Heart right ventricle (tissue), 16 donors: ENCODE results near the gene OR2V1. TPM values are rescaled to one million over a fixed set of nuclear protein-coding genes. Genes with fewer than 3 reads are reported as not detected.
"Not testable (repeated sequence)": the region's sequence is repeated elsewhere in the genome, so short reads cannot be mapped to it uniquely, and the experiment has no call there.

ENCODE experiments used
- ATAC-seq, 8 donors: fragments of 200-7000 bp; cut with Tn5 transposase; one replicate each; pipeline ENCODE4 v1.9.1; 2020; ENCODE audit warnings: mild to moderate bottlenecking in 8 of 8, moderate library complexity in 8 of 8, moderate number of reproducible peaks in 1 of 8
- DNase-seq, 2 donors: peaks; one replicate each; pipeline ENCODE4 v3.0.0-alpha.2; 2020
- H3K27ac ChIP-seq, 10 donors: fragments of 200-600 bp; sonication (generic) in 2 of 10; one replicate each; pipeline versions ENCODE4 v1.5.0 to v1.8.0; 2020 to 2022; ENCODE audit warnings: mild to moderate bottlenecking in 3 of 10
- H3K27me3 ChIP-seq, 7 donors: fragments of 200-600 bp; one replicate each; pipeline ENCODE4 v1.8.0; 2021 to 2022; ENCODE audit warnings: mild to moderate bottlenecking in 2 of 7
- H3K36me3 ChIP-seq, 9 donors: fragments of 200-600 bp; sonication (generic) in 1 of 9; one replicate each; pipeline versions ENCODE4 v1.5.0 to v1.8.0; 2020 to 2022; ENCODE audit warnings: mild to moderate bottlenecking in 2 of 9
- H3K4me1 ChIP-seq, 9 donors: fragments of 200-600 bp; sonication (generic) in 1 of 9; one replicate each; pipeline versions ENCODE4 v1.5.0 to v1.8.0; 2020 to 2022; ENCODE audit warnings: mild to moderate bottlenecking in 4 of 9
- H3K4me3 ChIP-seq, 10 donors: fragments of 200-600 bp; sonication (generic) in 2 of 10; one replicate each; pipeline versions ENCODE4 v1.5.0 to v1.8.0; 2020 to 2022; ENCODE audit warnings: mild to moderate bottlenecking in 7 of 10, moderate library complexity in 2 of 10
- H3K9me3 ChIP-seq, 11 donors: fragments of 200-600 bp in 10 of 11; sonication (generic) in 2 of 11; one replicate each; pipeline versions ENCODE4 v1.5.0 to v1.8.0; 2013 to 2022; ENCODE audit warnings: mild to moderate bottlenecking in 2 of 11, control low read depth in 1 of 11, moderate library complexity in 1 of 11
- WGBS, 2 donors: extraction: QIAGEN DNeasy Blood & Tissue Kit; methylation state at CpG; one replicate each; pipeline ENCODE4 v1.1.7; 2013; ENCODE audit warnings: inconsistent platforms in 1 of 2; 5-methylcytosine and 5-hydroxymethylcytosine counted together
- intact Hi-C, 10 donors: fragments of 100-400 bp; cut with DNase I; formaldehyde crosslinking; loops; one replicate each; pipeline versions ENCODE4 v1.11.1 to v1.14.2; 2022
- polyA plus RNA-seq, 2 donors: library from polyadenylated mRNA; stranded (reverse); fragments of 200-250 nt; gene quantifications; one replicate each; pipeline ENCODE4 v1.2.3, GENCODE V29; 2013
- total RNA-seq, 10 donors: library from RNA; stranded (reverse); fragmentation: NEBNext Ultra II Directional in 3 of 10; extraction: Animal tissue kit (Norgen Biotek cat#: 25700) in 3 of 10; gene quantifications; one replicate each; pipeline versions ENCODE4 v1.2.1 to v1.2.4, GENCODE V29; 2021 to 2023
- TF ChIP-seq, protein P1 (sequence below), 9 donors: fragments of 200-600 bp; sonication (generic) in 2 of 9; IDR thresholded peaks; one replicate each; pipeline versions ENCODE4 v1.5.0 to v1.8.0; 2021 to 2022; ENCODE audit warnings: antibody characterized with exemption in 9 of 9, mild to moderate bottlenecking in 5 of 9, moderate library complexity in 1 of 9
- donor health status: Arrhythmogenic right ventricular cardiomyopathy.
- donor health status: ischemic (EF 13 %, LVEDD 7.1; RV severe dilation, severe dysfunction).
- donor health status: healthy with polysubstance abuse.
- donor health status: DM: no; HTN: yes; CAD: no.
- donor health status: DM: no; HTN: no; CAD: no.
- donor health status: ischemic (EF 25% LVEDD 6.9; RV normal size, moderate dysfunction).
- donor health status: ischemic (EF 25% LVEDD 5.7; RV mildly dilated, moderate dysfunction).
- donor health status: healthy.
- donor health status: DM: yes; HTN: yes; CAD: no.
- donor health status: Ischemic cardiomyopathy.
- donor health status: ischemic (EF 35%, LVEDD 5.7; RV mildly dilated, moderate dysfunction).
- donor health status: nonischemic (EF 11% LVEDD 7.7; RV severe dilation, severe dysfunction).
- donor health status: DM: yes; HTN: yes; CAD: no.
- donor health status: PGD.
- donor health status: ischemic (EF 29% LVEDD 5.4; RV normal size, mild dysfunction).
- donor health status: nonischemic (EF 23%, LVEDD 6.1; RV moderate dilation, normal function).

OR2V1 gene
- total and polyA plus RNA-seq, 12 donors: not detected

GRCh38 chr5:181100121-181100875 lies 30.7 kb downstream of the OR2V1 start:
- Histone ChIP-seq H3K36me3 (no peaks in the 10 kb centered on the region), H3K4me1 (peaks cover 0 to 5% (median 0%) of the 10 kb centered on the region in 9 donors), H3K27ac (no peak overlapping the region), H3K27me3 (peaks cover 0 to 35% (median 30%) of the 10 kb centered on the region in 7 donors), H3K9me3 (no peaks in the 10 kb centered on the region), H3K4me3 (peak overlapping the region in 5 of 10 donors; percentile 0 to 32 (median 16))
- TF ChIP-seq, protein P1, sequence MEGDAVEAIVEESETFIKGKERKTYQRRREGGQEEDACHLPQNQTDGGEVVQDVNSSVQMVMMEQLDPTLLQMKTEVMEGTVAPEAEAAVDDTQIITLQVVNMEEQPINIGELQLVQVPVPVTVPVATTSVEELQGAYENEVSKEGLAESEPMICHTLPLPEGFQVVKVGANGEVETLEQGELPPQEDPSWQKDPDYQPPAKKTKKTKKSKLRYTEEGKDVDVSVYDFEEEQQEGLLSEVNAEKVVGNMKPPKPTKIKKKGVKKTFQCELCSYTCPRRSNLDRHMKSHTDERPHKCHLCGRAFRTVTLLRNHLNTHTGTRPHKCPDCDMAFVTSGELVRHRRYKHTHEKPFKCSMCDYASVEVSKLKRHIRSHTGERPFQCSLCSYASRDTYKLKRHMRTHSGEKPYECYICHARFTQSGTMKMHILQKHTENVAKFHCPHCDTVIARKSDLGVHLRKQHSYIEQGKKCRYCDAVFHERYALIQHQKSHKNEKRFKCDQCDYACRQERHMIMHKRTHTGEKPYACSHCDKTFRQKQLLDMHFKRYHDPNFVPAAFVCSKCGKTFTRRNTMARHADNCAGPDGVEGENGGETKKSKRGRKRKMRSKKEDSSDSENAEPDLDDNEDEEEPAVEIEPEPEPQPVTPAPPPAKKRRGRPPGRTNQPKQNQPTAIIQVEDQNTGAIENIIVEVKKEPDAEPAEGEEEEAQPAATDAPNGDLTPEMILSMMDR (IDR thresholded peaks at IDR 0.05): no peak
- no peak for ATAC-seq
- DNase-seq: no peak
- intact Hi-C loops: no loop called here
- 4% methylated on average over 50 to 61 of the region's 62 CpGs for WGBS, 2 donors

- no peaks in the 10 kb centered on the region for H3K36me3 ChIP-seq
- intact Hi-C loops: no loop called here
- H3K4me3 ChIP-seq: no peak overlapping the region
- ATAC-seq (no peak), DNase-seq (no peak)
- H3K27me3 ChIP-seq: peaks cover 0 to 34% (median 27%) of the 10 kb centered on the region in 7 donors
- H3K4me1 ChIP-seq: peaks cover 0 to 5% (median 0%) of the 10 kb centered on the region in 9 donors
- H3K27ac ChIP-seq: no peak overlapping the region
- no peaks in the 10 kb centered on the region for H3K9me3 ChIP-seq
- TF ChIP-seq, protein P1 (IDR thresholded peaks at IDR 0.05): no peak
- WGBS, 2 donors: 53 to 63% methylated on average over 11 of the region's 11 CpGs
These were observed 31.3 kb downstream of the OR2V1 start for GRCh38 chr5:181099602-181100086.

- Histone ChIP-seq H3K9me3 (no peaks in the 10 kb centered on the region), H3K36me3 (no peaks in the 10 kb centered on the region), H3K27ac (no peak overlapping the region), H3K4me1 (peaks cover 0 to 5% (median 0%) of the 10 kb centered on the region in 9 donors), H3K4me3 (no peak overlapping the region), H3K27me3 (peaks cover 0 to 30% (median 23%) of the 10 kb centered on the region in 7 donors)
- 19 to 27% methylated on average over 20 to 22 of the region's 22 CpGs for WGBS, 2 donors
- DNase-seq (no peak), ATAC-seq (no peak)
- TF ChIP-seq, protein P1 (IDR thresholded peaks at IDR 0.05): no peak
- intact Hi-C loops: no loop called here
These were observed 32.0 kb downstream of the OR2V1 start for GRCh38 chr5:181098762-181099601.

- H3K27ac ChIP-seq, H3K4me1 ChIP-seq, H3K9me3 ChIP-seq, H3K36me3 ChIP-seq, intact Hi-C loops, H3K4me3 ChIP-seq, DNase-seq: not testable (repeated sequence)
- H3K27me3 ChIP-seq: peaks cover 0 to 40% (median 29%) of the 10 kb centered on the region in 7 donors
- ATAC-seq: peak in 2 of 8 donors; percentile 29 to 44
- WGBS, 2 donors: no CpG with 5 or more reads among the region's 56 CpGs
These were observed 33.0 kb downstream of the OR2V1 start for GRCh38 chr5:181097759-181098491.

- WGBS, 2 donors: no CpG with 5 or more reads among the region's 26 CpGs
- ATAC-seq, intact Hi-C loops, H3K4me1 ChIP-seq, DNase-seq, H3K4me3 ChIP-seq, H3K27ac ChIP-seq, H3K36me3 ChIP-seq, H3K9me3 ChIP-seq: not testable (repeated sequence)
- H3K27me3 ChIP-seq: peaks cover 0 to 45% (median 35%) of the 10 kb centered on the region in 7 donors
These were observed 33.6 kb downstream of the OR2V1 start for GRCh38 chr5:181097383-181097753.

DNA sequence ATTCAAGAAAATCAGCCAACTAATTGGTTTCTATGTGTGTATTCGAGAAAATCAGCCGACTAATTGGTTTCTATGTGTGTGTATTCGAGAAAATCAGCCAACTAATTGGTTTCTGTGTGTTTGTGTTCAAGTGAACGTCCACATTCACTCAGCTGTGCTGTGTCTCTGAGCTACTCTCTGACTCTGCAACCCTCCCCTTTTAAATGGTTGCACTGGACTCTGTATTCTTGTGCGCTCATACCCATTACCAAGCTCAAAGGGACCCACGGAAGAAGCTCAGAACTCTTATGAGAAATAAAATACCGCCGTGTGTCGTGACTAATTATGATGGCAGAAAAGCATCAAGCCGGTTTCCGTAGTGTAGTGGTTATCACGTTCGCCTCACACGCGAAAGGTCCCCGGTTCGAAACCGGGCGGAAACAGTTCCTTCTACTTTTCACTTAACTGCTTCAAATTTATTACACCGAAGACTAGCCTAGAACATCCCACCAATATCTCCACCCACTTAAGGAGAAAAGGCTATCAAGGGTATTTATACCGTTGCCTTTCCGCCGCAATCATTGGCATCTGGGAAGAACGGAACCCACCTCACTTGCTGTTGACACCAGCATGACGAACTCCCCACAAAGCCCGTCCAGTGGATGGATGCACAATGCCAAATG lies 34.1 kb downstream of the OR2V1 start:
- H3K4me3 ChIP-seq, H3K27ac ChIP-seq, H3K9me3 ChIP-seq, DNase-seq, H3K36me3 ChIP-seq, H3K4me1 ChIP-seq, intact Hi-C loops, ATAC-seq: not testable (repeated sequence)
- WGBS, 2 donors: no CpG with 5 or more reads among the region's 26 CpGs
- H3K27me3 ChIP-seq: peaks cover 0 to 47% (median 36%) of the 10 kb centered on the region in 7 donors

- H3K36me3 ChIP-seq, H3K9me3 ChIP-seq, H3K27ac ChIP-seq, H3K4me3 ChIP-seq, H3K4me1 ChIP-seq, DNase-seq, ATAC-seq, intact Hi-C loops: not testable (repeated sequence)
- WGBS, 2 donors: 25 to 77% methylated on average over 1 to 3 of the region's 3 CpGs
- H3K27me3 ChIP-seq: peaks cover 0 to 43% (median 32%) of the 10 kb centered on the region in 7 donors
These were observed 35.8 kb downstream of the OR2V1 start for GRCh38 chr5:181095162-181095561.
